ENCODE measurements around the gene UGDH.

Gene UGDH

GRCh38 chr4:39452153-39452859 lies 74.9 kb downstream of the UGDH start:
- Histone ChIP-seq H3K36me3 (ENCODE audit: insufficient read depth, low read length) (peaks cover 76% of the 10 kb centered on the region), H3K9me2 (ENCODE audit: low read depth, low read length) (no peaks in the 10 kb centered on the region)

GRCh38 chr4:39451423-39452023 lies 75.7 kb downstream of the UGDH start:
- Histone ChIP-seq H3K36me3 (ENCODE audit: insufficient read depth, low read length) (peaks cover 68% of the 10 kb centered on the region), H3F3A (ENCODE audit: insufficient read depth, low read length) (peaks cover 20% of the 10 kb centered on the region; the same call in 1 of the 2 replicates), H3K9me2 (ENCODE audit: low read depth, low read length) (no peaks in the 10 kb centered on the region), H3K4me2 (ENCODE audit: low read length) (no peak overlapping the region), H3K4me1 (ENCODE audit: insufficient read depth, low read length, severe bottlenecking) (peaks cover 27% of the 10 kb centered on the region), H3K9ac (ENCODE audit: low read length) (no peak overlapping the region), H4K20me1 (ENCODE audit: insufficient read depth, low read length) (peaks cover 2% of the 10 kb centered on the region; the same call in 1 of the 2 replicates), H3K27ac (ENCODE audit: low read depth, low read length, poor library complexity, severe bottlenecking) (no peak overlapping the region), H2AFZ (ENCODE audit: low read length) (no peak overlapping the region), H3K27me3 (ENCODE audit: insufficient read depth, low read length) (no peaks in the 10 kb centered on the region), H3K9me3 (ENCODE audit: low read length) (no peaks in the 10 kb centered on the region), H3K79me2 (ENCODE audit: insufficient read depth, low read length) (peaks cover 1% of the 10 kb centered on the region), H3K4me3 (ENCODE audit: low read depth, low read length, poor library complexity, severe bottlenecking) (no peak overlapping the region)
- TF ChIP-seq CTCF (IDR thresholded peaks at IDR 0.05; ENCODE audit: low read length): no peak
- no peak for TF ChIP-seq EZH2 (IDR thresholded peaks at IDR 0.05; ENCODE audit: borderline replicate concordance, low read length)

More at GRCh38 chr4:39452153-39452859, 74.9 kb downstream of the UGDH start:
- TF ChIP-seq EZH2 (IDR thresholded peaks at IDR 0.05; ENCODE audit: borderline replicate concordance, low read length): no peak
- no peak for TF ChIP-seq CTCF (IDR thresholded peaks at IDR 0.05; ENCODE audit: low read length)
- H3K27me3 ChIP-seq (ENCODE audit: insufficient read depth, low read length): no peaks in the 10 kb centered on the region
- H4K20me1 ChIP-seq (ENCODE audit: insufficient read depth, low read length): peaks cover 7% of the 10 kb centered on the region; the same call in 1 of the 2 replicates
- H3K4me3 ChIP-seq (ENCODE audit: low read depth, low read length, poor library complexity, severe bottlenecking): no peak overlapping the region
- H2AFZ ChIP-seq (ENCODE audit: low read length): no peak overlapping the region
- H3K9me3 ChIP-seq (ENCODE audit: low read length): no peaks in the 10 kb centered on the region
- H3K4me2 ChIP-seq (ENCODE audit: low read length): no peak overlapping the region
- peaks cover 31% of the 10 kb centered on the region for H3K4me1 ChIP-seq (ENCODE audit: insufficient read depth, low read length, severe bottlenecking)
- peaks cover 9% of the 10 kb centered on the region for H3K79me2 ChIP-seq (ENCODE audit: insufficient read depth, low read length)
- peaks cover 20% of the 10 kb centered on the region; the same call in 1 of the 2 replicates for H3F3A ChIP-seq (ENCODE audit: insufficient read depth, low read length)
- no peak overlapping the region for H3K27ac ChIP-seq (ENCODE audit: low read depth, low read length, poor library complexity, severe bottlenecking)
- no peak overlapping the region for H3K9ac ChIP-seq (ENCODE audit: low read length)

- no peak overlapping the region for H2AFZ ChIP-seq (ENCODE audit: low read length)
- TF ChIP-seq CTCF (IDR thresholded peaks at IDR 0.05; ENCODE audit: low read length) (no peak), EZH2 (IDR thresholded peaks at IDR 0.05; ENCODE audit: borderline replicate concordance, low read length) (no peak)
- H3K79me2 ChIP-seq (ENCODE audit: insufficient read depth, low read length): no peaks in the 10 kb centered on the region
- no peaks in the 10 kb centered on the region for H4K20me1 ChIP-seq (ENCODE audit: insufficient read depth, low read length)
- H3K4me1 ChIP-seq (ENCODE audit: insufficient read depth, low read length, severe bottlenecking): peaks cover 18% of the 10 kb centered on the region
- no peak overlapping the region for H3K27ac ChIP-seq (ENCODE audit: low read depth, low read length, poor library complexity, severe bottlenecking)
- H3K9me3 ChIP-seq (ENCODE audit: low read length): no peaks in the 10 kb centered on the region
- no peaks in the 10 kb centered on the region for H3K27me3 ChIP-seq (ENCODE audit: insufficient read depth, low read length)
- H3F3A ChIP-seq (ENCODE audit: insufficient read depth, low read length): peaks cover 20% of the 10 kb centered on the region; the same call in 1 of the 2 replicates
- no peak overlapping the region for H3K9ac ChIP-seq (ENCODE audit: low read length)
- H3K9me2 ChIP-seq (ENCODE audit: low read depth, low read length): no peaks in the 10 kb centered on the region
- H3K4me2 ChIP-seq (ENCODE audit: low read length): no peak overlapping the region
- H3K36me3 ChIP-seq (ENCODE audit: insufficient read depth, low read length): peaks cover 59% of the 10 kb centered on the region
- H3K4me3 ChIP-seq (ENCODE audit: low read depth, low read length, poor library complexity, severe bottlenecking): no peak overlapping the region
These were observed 76.6 kb downstream of the UGDH start for GRCh38 chr4:39450618-39451017.

All from OCI-LY1 (cell line).